GM18505 (cell line): ENCODE results near the gene LY6G5C.

ENCODE experiments used
- ATAC-seq: cut with Tn5 transposase; IDR thresholded peaks from one replicate; pipeline ENCODE4 v1.9.1; 2021; ENCODE audit not compliant: unreplicated experiment
- POLR2A ChIP-seq: IDR thresholded peaks from 4 replicates; pipeline ENCODE4 v1.6.1; 2011; ENCODE audit warnings: borderline replicate concordance; ENCODE audit not compliant: insufficient read depth, insufficient read length; ENCODE audit errors: extremely low read depth

LY6G5C gene

GRCh38 chr6:31680226-31681134 is at the start of gene LY6G5C:
TSS of gene LY6G5C (minus strand) at chr6:31681067. CDS start at chr6:31680373, 694 bp downstream.
- ATAC-seq, result no peak
- no peak for TF ChIP-seq POLR2A

GRCh38 chr6:31729979-31730630 is 49.2 kb upstream of the LY6G5C start:
- peak; percentile 50 for TF ChIP-seq POLR2A
- no peak for ATAC-seq

- no peak for TF ChIP-seq POLR2A
- ATAC-seq, result no peak
Observed at GRCh38 chr6:31729515-31729978, 48.7 kb upstream of the LY6G5C start.

GRCh38 chr6:31728767-31729514 is 48.1 kb upstream of the LY6G5C start, which contains the start of gene DDAH2:
TSS of gene DDAH2 (minus strand) at chr6:31729299. CDS start at chr6:31729161, 138 bp downstream.
- TF ChIP-seq POLR2A, result no peak
- ATAC-seq, result no peak

GRCh38 chr6:31727717-31728671 is 47.1 kb upstream of the LY6G5C start:
- TF ChIP-seq POLR2A, result no peak
- peak; percentile 57 for ATAC-seq

- peak; percentile 51 for TF ChIP-seq POLR2A
- ATAC-seq, result peak; percentile 7
Observed at GRCh38 chr6:31727034-31727716, 46.3 kb upstream of the LY6G5C start.

- no peak for ATAC-seq
- no peak for TF ChIP-seq POLR2A
Observed at GRCh38 chr6:31725502-31726350, 44.9 kb upstream of the LY6G5C start.

GRCh38 chr6:31723980-31724691 is 43.3 kb upstream of the LY6G5C start:
- no peak for ATAC-seq
- no peak for TF ChIP-seq POLR2A

- ATAC-seq, result no peak
- TF ChIP-seq POLR2A, result no peak
Observed at GRCh38 chr6:31723245-31723979, 42.5 kb upstream of the LY6G5C start, which contains the start of gene MPIG6B. TSS of gene MPIG6B (plus strand) at chr6:31723373. CDS start at chr6:31723384, 11 bp downstream.

GRCh38 chr6:31722173-31722572 is 41.3 kb upstream of the LY6G5C start:
- no peak for ATAC-seq
- no peak for TF ChIP-seq POLR2A
